NB4 (cell line): ENCODE results near the gene PTCHD4.

Source experiments
- MYC ChIP-seq: IDR thresholded peaks from 2 replicates; pipeline ENCODE4 v1.6.1; 2011; ENCODE audit warnings: low read depth, low read length
- POLR2A ChIP-seq: IDR thresholded peaks from 2 replicates; pipeline ENCODE4 v1.6.1; 2011; ENCODE audit warnings: mild to moderate bottlenecking; ENCODE audit not compliant: insufficient read length; ENCODE audit errors: extremely low read depth
- TF ChIP-seq, protein P1 (sequence below): IDR thresholded peaks from one replicate; pipeline ENCODE4 v1.5.1; 2012; ENCODE audit warnings: low read depth, low read length
- TF ChIP-seq, protein P2 (sequence below): IDR thresholded peaks from 2 replicates; pipeline ENCODE4 v1.6.1; 2011; ENCODE audit warnings: low read depth, low read length

DNA sequence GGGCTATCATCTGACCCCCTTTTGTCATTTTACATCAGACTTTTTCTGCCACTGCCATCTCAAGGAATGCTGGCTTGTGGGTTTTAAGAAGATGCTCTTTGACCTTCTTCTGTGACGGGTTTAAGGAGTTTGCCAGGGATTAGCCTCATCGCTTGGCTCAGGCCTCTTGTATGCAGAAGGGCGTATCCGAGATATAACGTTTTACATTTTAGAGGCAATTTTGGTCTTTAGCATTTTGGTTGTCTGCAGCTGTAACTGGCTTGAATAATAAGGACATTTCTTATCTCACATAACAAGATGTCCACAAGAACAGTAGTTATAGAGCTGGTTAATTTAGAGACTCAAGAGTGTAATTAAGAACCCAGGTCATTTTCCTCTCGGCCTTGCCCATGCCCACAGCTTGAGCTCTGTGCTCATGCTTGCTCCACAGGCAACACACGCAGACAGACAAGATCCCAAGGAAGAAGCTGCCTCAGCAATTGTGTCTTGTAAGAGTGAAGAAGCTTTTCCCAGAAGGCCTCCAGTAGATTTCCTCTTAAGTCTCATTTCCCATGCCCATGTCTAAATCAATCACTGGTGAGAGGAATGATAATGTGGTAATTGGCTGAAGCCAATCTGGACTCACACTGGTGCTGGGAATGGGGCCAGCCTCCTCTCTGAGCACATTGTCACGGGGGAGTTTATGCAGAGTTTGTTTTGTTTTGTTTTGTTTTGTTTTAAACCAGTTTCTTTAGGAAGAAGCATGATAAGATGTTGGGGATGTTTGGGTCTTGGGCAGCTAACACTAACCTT is 36.8 kb downstream of the PTCHD4 start:
- TF ChIP-seq, protein P1, sequence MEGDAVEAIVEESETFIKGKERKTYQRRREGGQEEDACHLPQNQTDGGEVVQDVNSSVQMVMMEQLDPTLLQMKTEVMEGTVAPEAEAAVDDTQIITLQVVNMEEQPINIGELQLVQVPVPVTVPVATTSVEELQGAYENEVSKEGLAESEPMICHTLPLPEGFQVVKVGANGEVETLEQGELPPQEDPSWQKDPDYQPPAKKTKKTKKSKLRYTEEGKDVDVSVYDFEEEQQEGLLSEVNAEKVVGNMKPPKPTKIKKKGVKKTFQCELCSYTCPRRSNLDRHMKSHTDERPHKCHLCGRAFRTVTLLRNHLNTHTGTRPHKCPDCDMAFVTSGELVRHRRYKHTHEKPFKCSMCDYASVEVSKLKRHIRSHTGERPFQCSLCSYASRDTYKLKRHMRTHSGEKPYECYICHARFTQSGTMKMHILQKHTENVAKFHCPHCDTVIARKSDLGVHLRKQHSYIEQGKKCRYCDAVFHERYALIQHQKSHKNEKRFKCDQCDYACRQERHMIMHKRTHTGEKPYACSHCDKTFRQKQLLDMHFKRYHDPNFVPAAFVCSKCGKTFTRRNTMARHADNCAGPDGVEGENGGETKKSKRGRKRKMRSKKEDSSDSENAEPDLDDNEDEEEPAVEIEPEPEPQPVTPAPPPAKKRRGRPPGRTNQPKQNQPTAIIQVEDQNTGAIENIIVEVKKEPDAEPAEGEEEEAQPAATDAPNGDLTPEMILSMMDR: no peak
- TF ChIP-seq POLR2A (no peak), MYC (no peak)
- TF ChIP-seq, protein P2, sequence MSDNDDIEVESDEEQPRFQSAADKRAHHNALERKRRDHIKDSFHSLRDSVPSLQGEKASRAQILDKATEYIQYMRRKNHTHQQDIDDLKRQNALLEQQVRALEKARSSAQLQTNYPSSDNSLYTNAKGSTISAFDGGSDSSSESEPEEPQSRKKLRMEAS: no peak
